GM19328 (cell line): ENCODE data around the gene LRRC47.

Experiments
- ATAC-seq: cut with Tn5 transposase; IDR thresholded peaks from one replicate; pipeline ENCODE4 v1.9.1; 2021; ENCODE audit warnings: mild to moderate bottlenecking, moderate library complexity; ENCODE audit not compliant: unreplicated experiment

The LRRC47 gene

DNA sequence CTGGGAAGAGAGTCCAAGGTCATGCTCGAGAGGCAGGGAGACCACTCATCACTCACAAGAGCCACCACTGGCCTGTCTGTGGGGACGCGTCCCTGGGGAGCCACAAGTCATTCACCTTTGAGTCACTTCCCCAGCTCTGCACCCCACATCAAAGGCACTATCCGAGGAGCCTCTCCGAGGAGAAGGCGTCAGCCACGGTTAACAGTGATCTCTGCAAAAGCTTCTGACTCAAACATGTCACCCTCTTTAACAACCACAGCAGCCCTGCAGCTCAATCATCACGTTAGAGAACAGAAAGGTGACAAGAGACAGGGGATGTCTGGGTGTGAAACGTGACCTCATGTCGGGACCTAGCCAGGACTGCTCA lies 9.0 kb downstream of the LRRC47 start:
- ATAC-seq: no peak

DNA sequence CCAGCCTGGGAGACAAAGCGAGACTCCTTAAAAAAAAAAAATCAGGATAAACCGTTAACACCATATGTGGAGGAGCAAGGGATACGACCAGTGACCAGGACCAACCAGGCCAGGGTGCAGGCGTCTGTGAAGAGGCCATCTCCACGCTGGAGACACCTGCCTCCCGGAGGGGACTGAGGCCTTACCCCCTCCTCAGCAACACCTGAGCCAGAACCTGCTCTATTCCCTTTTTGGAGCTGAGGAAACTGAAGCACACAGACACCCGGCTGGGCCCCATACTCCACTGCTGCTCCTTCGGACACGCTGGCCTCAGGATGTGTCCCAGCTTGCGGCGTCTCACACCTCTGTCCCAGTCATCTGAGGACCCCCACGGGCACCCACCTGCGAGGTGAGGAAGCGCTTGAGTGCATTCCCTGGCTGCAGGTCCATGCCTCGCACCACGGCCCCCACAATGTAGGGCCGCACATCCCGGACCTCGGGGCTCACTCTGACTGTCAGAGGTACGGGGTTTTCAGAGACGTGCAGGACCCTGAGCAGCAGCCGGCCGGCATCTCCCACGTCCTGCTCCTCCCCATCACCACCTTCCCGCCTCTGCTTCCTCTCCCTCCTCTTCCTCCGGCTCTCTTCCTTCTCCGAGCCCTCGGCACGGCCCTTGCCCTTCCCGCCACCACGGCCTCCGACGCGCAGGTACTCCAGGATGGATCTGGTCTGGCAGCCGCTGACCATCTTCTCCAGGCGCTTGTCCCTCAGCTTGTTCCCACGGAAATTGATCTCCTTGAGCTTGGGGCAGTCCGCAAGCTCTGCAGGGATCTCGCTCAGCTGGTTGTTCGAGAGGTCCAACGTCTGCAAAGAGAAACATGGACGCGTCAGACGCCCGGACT lies 9.6 kb downstream of the LRRC47 start:
- ATAC-seq: no peak

DNA sequence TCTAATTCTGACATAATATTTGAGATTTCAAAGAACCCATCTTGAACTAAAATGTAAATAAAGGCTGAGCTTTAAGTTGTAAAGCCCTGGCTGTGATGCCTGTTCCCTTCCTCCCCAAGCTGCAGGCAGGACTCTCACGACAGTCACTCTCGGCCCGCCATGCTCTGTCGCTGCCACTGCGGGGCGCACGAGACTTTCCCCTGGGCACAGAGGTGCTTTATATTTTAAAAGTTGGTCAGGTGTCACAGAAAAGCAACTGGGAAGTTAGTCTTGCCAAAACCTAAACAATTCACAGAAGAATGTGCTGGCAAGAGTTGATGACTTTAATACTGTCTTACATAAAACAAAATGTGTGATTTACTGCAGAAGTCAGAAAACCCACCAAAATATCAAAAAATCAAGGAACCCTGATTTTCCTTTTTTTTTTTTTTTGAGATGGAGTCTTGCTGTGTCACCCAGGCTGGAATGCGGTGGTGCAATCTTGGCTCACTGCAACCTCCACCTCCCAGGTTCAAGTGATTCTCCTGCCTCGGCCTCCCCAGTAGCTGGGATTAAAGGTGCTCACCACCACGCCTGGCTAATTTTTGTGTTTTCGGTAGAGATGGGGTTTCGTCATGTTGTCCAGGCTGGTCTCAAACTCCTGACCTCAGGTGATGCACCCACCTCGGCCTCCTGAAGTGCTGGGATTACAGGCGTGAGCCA lies 10.7 kb downstream of the LRRC47 start:
- ATAC-seq: no peak

DNA sequence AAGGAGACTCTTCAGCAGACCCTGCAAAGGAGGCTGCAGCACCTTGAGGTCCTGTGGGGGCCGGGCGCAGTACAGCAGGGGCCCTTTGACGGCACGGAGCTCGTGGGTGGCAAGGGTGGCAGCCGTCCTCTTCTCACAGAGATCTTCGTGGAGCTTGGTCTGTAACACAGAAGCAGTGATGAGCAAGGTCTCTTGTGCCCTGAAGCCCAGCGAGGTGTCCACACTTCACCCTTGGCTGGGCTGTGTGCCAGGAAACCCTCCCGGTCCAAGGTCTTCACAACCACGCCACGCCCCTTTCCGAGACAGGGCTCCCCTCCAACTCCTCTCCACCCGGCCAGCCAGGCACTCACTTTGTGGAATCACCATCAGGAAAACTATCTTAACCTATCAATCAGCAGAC lies 11.3 kb downstream of the LRRC47 start:
- no peak for ATAC-seq

- no peak for ATAC-seq
Measured at GRCh38 chr1:3783651-3784474, 12.4 kb downstream of the LRRC47 start.

- ATAC-seq: no peak
Measured at GRCh38 chr1:3780901-3781300, 15.4 kb downstream of the LRRC47 start.

GRCh38 chr1:3779912-3780416 lies 16.3 kb downstream of the LRRC47 start:
- ATAC-seq: no peak

DNA sequence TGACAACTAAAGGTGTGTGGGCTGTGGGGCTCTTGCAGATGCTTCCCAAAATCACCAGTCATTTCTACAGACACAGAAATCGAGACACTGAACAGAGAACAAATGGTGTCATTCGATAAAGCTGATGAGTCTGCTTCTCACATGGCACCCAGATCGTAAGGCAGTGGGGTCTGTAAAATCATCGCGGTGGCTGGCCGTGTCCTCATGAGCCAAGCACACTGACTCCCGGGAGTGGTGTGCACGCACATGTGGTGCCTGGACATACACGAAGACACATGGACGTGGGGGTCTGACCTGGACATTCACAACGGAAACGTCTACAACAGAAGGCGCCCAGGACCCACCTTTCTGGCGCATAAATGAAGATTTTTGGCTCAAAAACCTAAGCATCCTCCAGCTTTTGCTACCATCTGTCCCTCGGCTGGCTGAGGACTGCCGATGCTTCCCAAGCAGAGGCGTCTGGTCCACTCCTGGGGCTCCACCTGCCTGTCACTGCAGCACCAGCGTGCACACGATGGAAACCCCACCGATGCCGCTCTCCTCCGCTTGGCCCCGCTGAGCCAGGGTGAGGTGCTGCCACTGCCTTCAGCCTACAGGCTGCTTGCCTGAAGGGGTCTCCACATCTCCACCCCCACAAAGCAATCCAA lies 16.9 kb downstream of the LRRC47 start:
- ATAC-seq: no peak

- ATAC-seq: no peak
Measured at GRCh38 chr1:3778590-3779264, 17.6 kb downstream of the LRRC47 start.

- ATAC-seq: no peak
Measured at GRCh38 chr1:3777647-3778589, 18.4 kb downstream of the LRRC47 start.

DNA sequence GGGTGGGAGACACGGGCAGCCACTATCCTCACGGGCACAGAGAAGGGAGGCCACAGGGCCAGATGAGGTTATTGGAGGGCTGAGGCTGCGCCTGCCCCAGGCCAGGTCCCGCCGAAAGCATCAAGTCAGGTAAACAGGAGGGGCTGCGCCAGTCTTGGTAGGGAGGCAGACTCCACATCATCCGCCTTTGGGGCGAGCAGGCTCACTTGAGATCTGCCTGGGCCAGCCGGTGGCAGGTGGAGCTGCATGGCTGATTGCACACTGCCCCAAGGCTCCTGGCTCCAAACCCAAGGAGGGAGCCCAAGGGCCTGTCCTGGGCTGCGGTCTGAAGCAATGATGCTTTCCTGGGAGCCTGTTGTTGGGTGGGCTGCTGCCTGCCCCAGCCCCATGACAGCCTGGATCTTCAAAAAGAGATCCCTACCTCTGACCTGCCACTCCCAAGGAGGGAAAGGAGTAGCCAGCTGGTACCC lies 19.2 kb downstream of the LRRC47 start:
- no peak for ATAC-seq

DNA sequence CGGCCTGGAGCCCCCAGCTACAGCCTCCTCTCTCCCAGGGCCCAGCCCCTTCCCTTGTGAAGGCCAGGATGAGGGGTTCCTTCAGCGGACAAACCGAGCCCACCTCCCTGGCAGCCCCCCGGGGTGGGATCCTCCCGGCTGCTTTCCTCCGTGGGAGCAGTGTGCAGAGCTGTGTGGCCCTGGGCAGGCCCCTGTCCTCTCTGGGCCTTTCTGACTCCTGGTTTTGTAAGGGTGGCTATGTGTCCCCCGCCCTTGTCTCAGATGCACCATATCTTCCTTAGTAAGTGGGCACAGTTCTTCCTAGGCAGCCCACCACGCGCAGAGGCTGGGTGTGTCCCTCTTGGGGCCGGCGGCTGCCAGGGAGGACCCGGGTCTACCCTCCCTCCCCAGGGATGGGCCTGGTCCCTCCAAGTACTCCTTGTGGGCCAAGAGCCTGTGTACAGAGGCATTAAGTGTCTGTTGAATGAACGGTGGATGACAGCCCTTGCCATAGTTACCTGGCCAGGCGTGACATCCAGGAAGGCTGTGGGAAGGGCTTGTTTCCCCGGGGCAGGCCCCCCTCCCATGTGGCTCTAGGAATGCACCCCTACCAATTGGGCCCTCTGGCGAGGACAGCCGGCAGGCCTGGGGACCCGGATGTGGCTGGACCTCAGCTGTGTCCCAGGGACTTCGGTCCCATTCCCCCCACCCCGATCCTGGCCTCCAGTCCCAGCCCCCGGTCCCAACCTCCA lies 19.9 kb downstream of the LRRC47 start:
- no peak for ATAC-seq

DNA sequence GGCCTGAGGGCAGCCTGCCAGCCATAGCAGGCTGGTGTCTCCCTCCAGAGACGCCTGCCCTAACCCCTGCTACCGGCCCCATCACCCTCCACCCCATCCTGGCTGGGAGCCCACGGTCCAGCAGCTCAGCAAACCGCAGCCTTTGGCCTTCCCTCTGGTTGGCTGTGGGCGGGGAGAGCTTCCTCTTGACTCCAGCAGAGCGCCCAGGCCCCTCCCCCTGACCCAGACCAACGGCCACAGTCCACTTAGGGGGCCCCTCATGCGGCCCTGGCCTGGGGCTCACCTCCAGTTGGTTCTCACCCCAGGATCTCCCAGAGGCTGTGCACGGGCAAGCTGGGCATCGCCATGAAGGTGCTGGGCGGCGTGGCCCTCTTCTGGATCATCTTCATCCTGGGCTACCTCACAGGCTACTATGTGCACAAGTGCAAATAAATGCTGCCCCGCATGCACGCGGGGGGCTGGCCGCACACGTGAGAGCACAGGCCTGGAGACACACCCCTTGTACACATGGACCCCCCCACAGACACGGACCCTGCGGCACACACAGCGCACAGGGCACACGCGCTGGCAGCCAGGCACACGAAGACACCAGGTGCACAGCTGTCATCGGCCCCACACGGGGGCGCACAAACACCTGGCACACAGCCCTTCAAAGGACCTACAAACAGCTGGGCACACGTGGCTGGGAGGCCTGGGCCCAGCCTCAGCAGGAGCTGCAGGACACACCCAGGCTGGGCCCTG lies 20.6 kb downstream of the LRRC47 start:
- no peak for ATAC-seq

DNA sequence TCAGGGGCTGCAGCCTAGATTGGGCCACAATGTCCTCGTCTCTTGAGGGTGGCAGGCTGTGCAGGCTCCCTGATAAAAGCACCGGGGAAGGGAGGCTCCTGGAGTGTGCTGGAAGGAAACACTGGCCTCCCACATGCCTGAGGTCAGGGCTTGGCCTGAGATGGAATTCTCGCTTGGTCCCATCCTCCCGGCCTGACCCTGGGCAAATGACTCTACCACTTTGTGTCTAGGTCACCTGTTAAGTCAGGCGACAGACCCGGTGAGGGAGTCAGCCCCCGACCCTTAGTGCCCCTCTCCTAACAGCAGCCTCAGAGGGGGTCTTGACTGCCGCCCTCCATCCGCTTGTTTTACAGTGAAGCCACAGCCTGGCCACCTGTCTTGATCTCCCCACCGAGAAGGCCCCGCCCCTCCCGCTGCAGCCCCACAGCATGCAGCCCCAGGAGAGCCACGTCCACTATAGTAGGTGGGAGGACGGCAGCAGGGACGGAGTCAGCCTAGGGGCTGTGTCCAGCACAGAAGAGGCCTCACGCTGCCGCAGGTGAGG lies 21.3 kb downstream of the LRRC47 start:
- no peak for ATAC-seq

DNA sequence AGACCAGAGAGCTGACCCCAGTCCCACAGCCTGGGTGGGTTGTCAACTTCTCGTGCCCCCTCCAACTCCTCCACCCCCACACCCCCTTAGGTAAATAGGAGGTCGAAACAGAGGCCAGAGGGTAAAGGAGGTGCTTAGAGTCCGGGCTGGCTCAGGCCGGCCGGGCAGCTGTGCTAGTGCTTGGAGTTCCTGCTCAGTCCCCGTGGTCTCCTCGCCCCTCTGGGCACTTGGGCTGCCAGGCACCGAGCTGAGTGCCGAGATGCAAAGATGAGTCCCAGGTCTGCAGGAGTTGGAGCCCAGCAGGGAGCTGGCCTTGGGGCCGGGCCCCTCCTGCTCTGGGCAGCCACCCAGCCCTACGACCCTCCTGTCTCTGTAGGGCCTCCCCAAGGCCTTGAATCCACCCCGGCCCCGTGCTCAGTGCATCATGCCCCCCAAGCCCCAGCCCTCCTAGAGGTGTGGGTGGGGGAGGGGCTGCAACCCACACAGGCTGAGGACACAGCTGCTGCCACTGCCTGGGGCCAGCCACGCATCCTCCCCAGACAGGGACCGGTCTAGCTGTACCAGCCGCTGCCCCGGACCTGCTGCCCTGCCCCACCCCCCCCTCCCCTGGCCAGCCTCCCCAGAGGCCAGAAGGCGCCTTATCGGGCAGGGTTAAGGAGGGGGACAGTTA lies 21.9 kb downstream of the LRRC47 start:
- ATAC-seq: no peak

GRCh38 chr1:3773572-3774275 lies 22.6 kb downstream of the LRRC47 start:
- no peak for ATAC-seq
